Ishikawa (cell line): ENCODE measurements around the gene PPP2R2D.

Experiments used
- CEBPB ChIP-seq: IDR thresholded peaks from 2 replicates; pipeline ENCODE4 v1.6.1; 2012
- CREB1 ChIP-seq: IDR thresholded peaks from 2 replicates; pipeline ENCODE4 v1.6.1; 2012; ENCODE audit warnings: low read depth
- EGR1 ChIP-seq: IDR thresholded peaks from 2 replicates; pipeline ENCODE4 v1.6.1; 2012
- EP300 ChIP-seq: IDR thresholded peaks from 2 replicates; pipeline ENCODE4 v1.6.1; 2012; ENCODE audit warnings: borderline replicate concordance
- FOXM1 ChIP-seq: IDR thresholded peaks from 2 replicates; pipeline ENCODE4 v1.6.1; 2012; ENCODE audit warnings: low read depth, borderline replicate concordance
- NFIC ChIP-seq: IDR thresholded peaks from 2 replicates; pipeline ENCODE4 v1.6.1; 2012
- RAD21 ChIP-seq: IDR thresholded peaks from 2 replicates; pipeline ENCODE4 v1.6.1; 2012; ENCODE audit warnings: low read depth
- TAF1 ChIP-seq: IDR thresholded peaks from 2 replicates; pipeline ENCODE4 v1.6.1; 2012; ENCODE audit warnings: low read depth, mild to moderate bottlenecking
- TCF12 ChIP-seq: IDR thresholded peaks from 2 replicates; pipeline ENCODE4 v1.6.1; 2012; ENCODE audit warnings: low read depth
- TEAD4 ChIP-seq: IDR thresholded peaks from 2 replicates; pipeline ENCODE4 v1.6.1; 2012
- YY1 ChIP-seq: IDR thresholded peaks from 2 replicates; pipeline ENCODE4 v1.6.1; 2012; ENCODE audit warnings: low read depth
- ZBTB7A ChIP-seq: IDR thresholded peaks from 2 replicates; pipeline ENCODE4 v1.6.1; 2012; ENCODE audit warnings: low read depth
- TF ChIP-seq, protein P1 (sequence below): IDR thresholded peaks from 2 replicates; pipeline ENCODE4 v1.6.1; 2012
- TF ChIP-seq, protein P2 (sequence below): IDR thresholded peaks from 2 replicates; pipeline ENCODE4 v1.6.1; 2012
- TF ChIP-seq, protein P3 (sequence below): IDR thresholded peaks from 2 replicates; pipeline ENCODE4 v1.6.1; 2012; ENCODE audit warnings: low read depth, mild to moderate bottlenecking

Gene PPP2R2D

DNA sequence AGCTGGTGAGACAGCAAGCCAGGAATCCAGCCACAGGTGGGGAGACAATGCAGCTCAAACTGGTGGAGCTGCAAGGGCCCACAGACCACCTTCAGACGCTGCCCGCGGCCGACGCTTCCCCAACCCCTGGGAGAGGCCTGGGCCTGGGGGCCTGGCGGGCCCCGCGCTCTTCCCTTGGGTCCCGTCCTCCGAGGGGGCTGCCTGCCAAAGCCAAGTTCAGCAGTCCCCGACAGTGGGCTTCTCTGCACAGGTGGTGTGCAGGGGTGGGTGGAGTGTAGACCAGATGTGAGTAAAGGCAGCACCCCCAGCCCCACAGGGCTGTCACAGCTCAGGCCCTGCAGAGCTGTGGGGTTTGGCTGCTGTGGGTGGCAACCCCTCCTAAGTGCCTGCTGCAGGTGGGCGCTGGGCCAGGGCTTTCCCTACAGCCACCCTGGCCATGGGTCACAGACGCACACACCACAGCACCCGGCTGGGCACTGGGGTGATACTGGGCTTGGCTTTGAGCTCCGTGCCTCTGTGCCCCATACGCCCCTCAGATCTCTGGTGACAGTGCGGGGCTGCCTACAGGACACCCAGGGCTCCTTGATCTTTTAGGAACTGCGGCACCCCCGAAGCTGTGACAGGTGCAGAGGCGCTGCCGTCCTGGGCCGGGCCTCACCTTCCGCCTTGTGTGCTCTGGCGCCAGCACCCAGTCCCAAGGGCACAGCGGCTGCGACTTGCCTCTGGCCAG is 60.4 kb downstream of the PPP2R2D start:
- TF ChIP-seq FOXM1 (no peak), EP300 (no peak), YY1 (no peak), CREB1 (no peak), EGR1 (no peak), NFIC (no peak), CEBPB (no peak), ZBTB7A (no peak), TCF12 (no peak), RAD21 (no peak), TEAD4 (no peak), TAF1 (no peak)
- TF ChIP-seq, protein P1, sequence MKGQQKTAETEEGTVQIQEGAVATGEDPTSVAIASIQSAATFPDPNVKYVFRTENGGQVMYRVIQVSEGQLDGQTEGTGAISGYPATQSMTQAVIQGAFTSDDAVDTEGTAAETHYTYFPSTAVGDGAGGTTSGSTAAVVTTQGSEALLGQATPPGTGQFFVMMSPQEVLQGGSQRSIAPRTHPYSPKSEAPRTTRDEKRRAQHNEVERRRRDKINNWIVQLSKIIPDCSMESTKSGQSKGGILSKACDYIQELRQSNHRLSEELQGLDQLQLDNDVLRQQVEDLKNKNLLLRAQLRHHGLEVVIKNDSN, result no peak
- TF ChIP-seq, protein P2, sequence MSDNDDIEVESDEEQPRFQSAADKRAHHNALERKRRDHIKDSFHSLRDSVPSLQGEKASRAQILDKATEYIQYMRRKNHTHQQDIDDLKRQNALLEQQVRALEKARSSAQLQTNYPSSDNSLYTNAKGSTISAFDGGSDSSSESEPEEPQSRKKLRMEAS, result no peak
- TF ChIP-seq, protein P3, sequence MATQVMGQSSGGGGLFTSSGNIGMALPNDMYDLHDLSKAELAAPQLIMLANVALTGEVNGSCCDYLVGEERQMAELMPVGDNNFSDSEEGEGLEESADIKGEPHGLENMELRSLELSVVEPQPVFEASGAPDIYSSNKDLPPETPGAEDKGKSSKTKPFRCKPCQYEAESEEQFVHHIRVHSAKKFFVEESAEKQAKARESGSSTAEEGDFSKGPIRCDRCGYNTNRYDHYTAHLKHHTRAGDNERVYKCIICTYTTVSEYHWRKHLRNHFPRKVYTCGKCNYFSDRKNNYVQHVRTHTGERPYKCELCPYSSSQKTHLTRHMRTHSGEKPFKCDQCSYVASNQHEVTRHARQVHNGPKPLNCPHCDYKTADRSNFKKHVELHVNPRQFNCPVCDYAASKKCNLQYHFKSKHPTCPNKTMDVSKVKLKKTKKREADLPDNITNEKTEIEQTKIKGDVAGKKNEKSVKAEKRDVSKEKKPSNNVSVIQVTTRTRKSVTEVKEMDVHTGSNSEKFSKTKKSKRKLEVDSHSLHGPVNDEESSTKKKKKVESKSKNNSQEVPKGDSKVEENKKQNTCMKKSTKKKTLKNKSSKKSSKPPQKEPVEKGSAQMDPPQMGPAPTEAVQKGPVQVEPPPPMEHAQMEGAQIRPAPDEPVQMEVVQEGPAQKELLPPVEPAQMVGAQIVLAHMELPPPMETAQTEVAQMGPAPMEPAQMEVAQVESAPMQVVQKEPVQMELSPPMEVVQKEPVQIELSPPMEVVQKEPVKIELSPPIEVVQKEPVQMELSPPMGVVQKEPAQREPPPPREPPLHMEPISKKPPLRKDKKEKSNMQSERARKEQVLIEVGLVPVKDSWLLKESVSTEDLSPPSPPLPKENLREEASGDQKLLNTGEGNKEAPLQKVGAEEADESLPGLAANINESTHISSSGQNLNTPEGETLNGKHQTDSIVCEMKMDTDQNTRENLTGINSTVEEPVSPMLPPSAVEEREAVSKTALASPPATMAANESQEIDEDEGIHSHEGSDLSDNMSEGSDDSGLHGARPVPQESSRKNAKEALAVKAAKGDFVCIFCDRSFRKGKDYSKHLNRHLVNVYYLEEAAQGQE, result no peak

- TF ChIP-seq YY1 (no peak), RAD21 (no peak)
These were observed 61.2 kb downstream of the PPP2R2D start for GRCh38 chr10:131961777-131962662.

DNA sequence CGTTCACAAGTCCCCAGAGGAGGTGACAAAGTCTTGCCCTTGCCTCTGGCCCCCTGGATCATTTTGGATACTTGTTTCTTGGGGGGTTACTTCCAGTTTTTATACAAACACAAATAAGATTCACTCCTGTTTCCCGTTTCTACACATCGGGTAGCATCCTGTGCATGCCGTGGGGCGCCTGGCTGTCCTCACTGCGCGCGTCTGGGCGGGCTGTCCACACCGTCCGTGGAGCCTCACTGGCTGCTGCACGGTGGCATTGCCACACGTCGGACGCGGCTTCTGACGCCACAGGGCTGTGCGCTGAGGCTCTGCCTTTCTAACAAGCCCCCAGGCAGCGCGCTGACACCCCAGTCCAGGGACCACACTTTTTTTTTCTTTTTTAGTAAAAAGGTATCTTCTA is 62.5 kb downstream of the PPP2R2D start:
- no peak for TF ChIP-seq TCF12
- TF ChIP-seq, protein P3, result no peak
- TF ChIP-seq TEAD4, result no peak
- no peak for TF ChIP-seq RAD21
- TF ChIP-seq EP300, result no peak
- TF ChIP-seq, protein P1, result no peak
- TF ChIP-seq NFIC, result no peak
- no peak for TF ChIP-seq ZBTB7A
- no peak for TF ChIP-seq EGR1
- TF ChIP-seq CEBPB, result no peak
- TF ChIP-seq CREB1, result no peak
- TF ChIP-seq YY1, result no peak
- TF ChIP-seq TAF1, result no peak
- no peak for TF ChIP-seq FOXM1
- TF ChIP-seq, protein P2, result no peak

- no peak for TF ChIP-seq TEAD4
- no peak for TF ChIP-seq CREB1
- TF ChIP-seq, protein P1, result no peak
- TF ChIP-seq, protein P2, result no peak
- TF ChIP-seq CEBPB, result no peak
- no peak for TF ChIP-seq FOXM1
- TF ChIP-seq RAD21, result no peak
- no peak for TF ChIP-seq EP300
- TF ChIP-seq ZBTB7A, result no peak
These were observed 63.0 kb downstream of the PPP2R2D start for GRCh38 chr10:131963811-131964210.

GRCh38 chr10:131964298-131964697 is 63.5 kb downstream of the PPP2R2D start:
- TF ChIP-seq YY1 (no peak), RAD21 (no peak), EGR1 (no peak), FOXM1 (no peak), TEAD4 (no peak), ZBTB7A (no peak), NFIC (no peak), CREB1 (no peak), CEBPB (no peak), TCF12 (no peak)
- TF ChIP-seq, protein P3, result no peak
- TF ChIP-seq, protein P1, result no peak
